Measurements from ENCODE around the gene ECHS1.

ECHS1 gene

GRCh38 chr10:133336577-133337369 is 36.4 kb downstream of the ECHS1 start, which contains the start of gene CALY:
TSS of gene CALY (minus strand) at chr10:133336896. CDS start at chr10:133328989, 7,907 bp downstream.
- H3K27ac ChIP-seq (ENCODE audit: low read depth, low read length) = no peak within 1 kb of the TSS
- no peak within 1 kb of the TSS for H3K9ac ChIP-seq (ENCODE audit: low read length)
- no peaks in the 10 kb centered on the region for H3K36me3 ChIP-seq (ENCODE audit: control insufficient read depth, insufficient read depth, low read length)
- peak within 1 kb of the TSS; percentile 32 for H3K4me3 ChIP-seq (ENCODE audit: low read length)
- peaks cover 5% of the 10 kb centered on the region for H3K4me1 ChIP-seq (ENCODE audit: control insufficient read depth, insufficient read depth, low read length)
- H3K27me3 ChIP-seq (ENCODE audit: control insufficient read depth, insufficient read depth, low read length) = peaks cover 48% of the 10 kb centered on the region

- H3K4me3 ChIP-seq (ENCODE audit: low read length) = peak overlapping the region; percentile 32
- H3K4me1 ChIP-seq (ENCODE audit: control insufficient read depth, insufficient read depth, low read length) = peaks cover 5% of the 10 kb centered on the region
- no peak overlapping the region for H3K9ac ChIP-seq (ENCODE audit: low read length)
- peaks cover 52% of the 10 kb centered on the region for H3K27me3 ChIP-seq (ENCODE audit: control insufficient read depth, insufficient read depth, low read length)
- H3K36me3 ChIP-seq (ENCODE audit: control insufficient read depth, insufficient read depth, low read length) = no peaks in the 10 kb centered on the region
- H3K27ac ChIP-seq (ENCODE audit: low read depth, low read length) = no peak overlapping the region
These were observed 37.0 kb downstream of the ECHS1 start for GRCh38 chr10:133336118-133336576.

GRCh38 chr10:133335246-133336117 is 37.7 kb downstream of the ECHS1 start:
- Histone ChIP-seq H3K4me1 (ENCODE audit: control insufficient read depth, insufficient read depth, low read length) (peaks cover 5% of the 10 kb centered on the region), H3K27ac (ENCODE audit: low read depth, low read length) (no peak overlapping the region), H3K27me3 (ENCODE audit: control insufficient read depth, insufficient read depth, low read length) (peaks cover 52% of the 10 kb centered on the region), H3K36me3 (ENCODE audit: control insufficient read depth, insufficient read depth, low read length) (no peaks in the 10 kb centered on the region), H3K9ac (ENCODE audit: low read length) (no peak overlapping the region), H3K4me3 (ENCODE audit: low read length) (peak overlapping the region; percentile 58)

- H3K27me3 ChIP-seq (ENCODE audit: control insufficient read depth, insufficient read depth, low read length) = peaks cover 49% of the 10 kb centered on the region
- no peak overlapping the region for H3K27ac ChIP-seq (ENCODE audit: low read depth, low read length)
- peak overlapping the region; percentile 58 for H3K4me3 ChIP-seq (ENCODE audit: low read length)
- H3K36me3 ChIP-seq (ENCODE audit: control insufficient read depth, insufficient read depth, low read length) = no peaks in the 10 kb centered on the region
- peaks cover 5% of the 10 kb centered on the region for H3K4me1 ChIP-seq (ENCODE audit: control insufficient read depth, insufficient read depth, low read length)
- H3K9ac ChIP-seq (ENCODE audit: low read length) = no peak overlapping the region
These were observed 38.5 kb downstream of the ECHS1 start for GRCh38 chr10:133334503-133335245.

- H3K27me3 ChIP-seq (ENCODE audit: control insufficient read depth, insufficient read depth, low read length) = peaks cover 51% of the 10 kb centered on the region
- H3K36me3 ChIP-seq (ENCODE audit: control insufficient read depth, insufficient read depth, low read length) = no peaks in the 10 kb centered on the region
These were observed 40.0 kb downstream of the ECHS1 start for GRCh38 chr10:133332936-133333699.

GRCh38 chr10:133329491-133330202 is 43.5 kb downstream of the ECHS1 start:
- peaks cover 50% of the 10 kb centered on the region for H3K27me3 ChIP-seq (ENCODE audit: control insufficient read depth, insufficient read depth, low read length)
- no peak overlapping the region for H3K9ac ChIP-seq (ENCODE audit: low read length)
- H3K4me3 ChIP-seq (ENCODE audit: low read length) = peak overlapping the region; percentile 9

More at GRCh38 chr10:133332936-133333699, 40.0 kb downstream of the ECHS1 start:
- no peak overlapping the region for H3K27ac ChIP-seq (ENCODE audit: low read depth, low read length)
- no peak overlapping the region for H3K4me3 ChIP-seq (ENCODE audit: low read length)
- peaks cover 5% of the 10 kb centered on the region for H3K4me1 ChIP-seq (ENCODE audit: control insufficient read depth, insufficient read depth, low read length)
- H3K9ac ChIP-seq (ENCODE audit: low read length) = no peak overlapping the region

GRCh38 chr10:133328358-133329343 is 44.5 kb downstream of the ECHS1 start:
- Histone ChIP-seq H3K36me3 (ENCODE audit: control insufficient read depth, insufficient read depth, low read length) (no peaks in the 10 kb centered on the region), H3K27ac (ENCODE audit: low read depth, low read length) (no peak overlapping the region), H3K4me1 (ENCODE audit: control insufficient read depth, insufficient read depth, low read length) (peaks cover 2% of the 10 kb centered on the region), H3K4me3 (ENCODE audit: low read length) (no peak overlapping the region), H3K27me3 (ENCODE audit: control insufficient read depth, insufficient read depth, low read length) (peaks cover 48% of the 10 kb centered on the region), H3K9ac (ENCODE audit: low read length) (no peak overlapping the region)

More at GRCh38 chr10:133329491-133330202, 43.5 kb downstream of the ECHS1 start:
- H3K4me1 ChIP-seq (ENCODE audit: control insufficient read depth, insufficient read depth, low read length) = peaks cover 3% of the 10 kb centered on the region
- H3K27ac ChIP-seq (ENCODE audit: low read depth, low read length) = no peak overlapping the region
- H3K36me3 ChIP-seq (ENCODE audit: control insufficient read depth, insufficient read depth, low read length) = no peaks in the 10 kb centered on the region

GRCh38 chr10:133327651-133328357 is 45.4 kb downstream of the ECHS1 start:
- H3K27me3 ChIP-seq (ENCODE audit: control insufficient read depth, insufficient read depth, low read length) = peaks cover 45% of the 10 kb centered on the region
- no peaks in the 10 kb centered on the region for H3K36me3 ChIP-seq (ENCODE audit: control insufficient read depth, insufficient read depth, low read length)
- peaks cover 2% of the 10 kb centered on the region for H3K4me1 ChIP-seq (ENCODE audit: control insufficient read depth, insufficient read depth, low read length)
- no peak overlapping the region for H3K27ac ChIP-seq (ENCODE audit: low read depth, low read length)
- no peak overlapping the region for H3K4me3 ChIP-seq (ENCODE audit: low read length)
- H3K9ac ChIP-seq (ENCODE audit: low read length) = no peak overlapping the region

GRCh38 chr10:133326745-133327650 is 46.2 kb downstream of the ECHS1 start:
- H3K27me3 ChIP-seq (ENCODE audit: control insufficient read depth, insufficient read depth, low read length) = peaks cover 43% of the 10 kb centered on the region
- H3K4me3 ChIP-seq (ENCODE audit: low read length) = no peak overlapping the region
- H3K36me3 ChIP-seq (ENCODE audit: control insufficient read depth, insufficient read depth, low read length) = no peaks in the 10 kb centered on the region
- peaks cover 2% of the 10 kb centered on the region for H3K4me1 ChIP-seq (ENCODE audit: control insufficient read depth, insufficient read depth, low read length)
- no peak overlapping the region for H3K27ac ChIP-seq (ENCODE audit: low read depth, low read length)
- H3K9ac ChIP-seq (ENCODE audit: low read length) = no peak overlapping the region
